ENCODE data around the gene ADH1B.

Gene ADH1B

DNA sequence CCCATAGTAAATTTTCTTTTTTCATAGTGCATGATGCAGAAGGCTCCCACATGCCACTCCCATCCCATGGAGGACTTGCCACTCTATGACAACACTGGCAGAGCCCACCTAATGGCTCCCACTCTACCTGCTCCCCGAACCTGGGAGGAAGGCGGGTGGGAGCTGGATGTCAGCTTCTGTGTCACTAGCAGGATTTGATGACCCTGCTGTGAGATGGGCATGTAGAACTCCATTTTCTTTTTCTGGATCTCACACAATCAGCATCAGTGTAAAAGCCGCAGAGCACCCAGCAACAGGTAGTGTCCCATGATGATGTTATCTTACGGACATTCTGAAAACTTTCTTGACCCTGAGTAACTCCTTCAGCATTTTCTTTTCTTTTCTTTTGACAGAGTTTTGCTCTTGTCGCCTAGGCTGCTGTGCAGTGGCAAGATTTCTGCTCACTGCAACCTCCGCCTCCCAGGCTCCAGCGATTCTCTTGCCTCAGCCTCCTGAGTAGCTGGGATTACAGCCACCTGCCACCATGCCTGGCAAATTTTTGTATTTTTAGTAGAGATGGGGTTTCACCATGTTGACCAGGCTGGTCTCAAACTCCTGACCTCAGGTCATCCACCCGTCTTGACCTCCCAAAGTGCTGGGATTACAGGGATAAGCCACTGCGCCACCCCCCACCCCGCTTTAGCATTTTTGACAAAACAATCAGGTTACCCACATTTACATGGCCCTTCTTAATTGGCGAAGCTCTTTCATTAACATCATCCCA lies 15.4 kb downstream of the ADH1B start:
- intact Hi-C loops (cut with micrococcal nuclease) = no loop called here
- Mint-ChIP-seq H3K9me3 (peaks cover 10% of the 10 kb centered on the region), H3K4me1 (ENCODE audit: low read depth) (no peaks in the 10 kb centered on the region), H3K27ac (no peak overlapping the region), H3K36me3 (ENCODE audit: low read depth) (no peaks in the 10 kb centered on the region), H3K27me3 (no peaks in the 10 kb centered on the region), H3K4me3 (no peak overlapping the region)

DNA sequence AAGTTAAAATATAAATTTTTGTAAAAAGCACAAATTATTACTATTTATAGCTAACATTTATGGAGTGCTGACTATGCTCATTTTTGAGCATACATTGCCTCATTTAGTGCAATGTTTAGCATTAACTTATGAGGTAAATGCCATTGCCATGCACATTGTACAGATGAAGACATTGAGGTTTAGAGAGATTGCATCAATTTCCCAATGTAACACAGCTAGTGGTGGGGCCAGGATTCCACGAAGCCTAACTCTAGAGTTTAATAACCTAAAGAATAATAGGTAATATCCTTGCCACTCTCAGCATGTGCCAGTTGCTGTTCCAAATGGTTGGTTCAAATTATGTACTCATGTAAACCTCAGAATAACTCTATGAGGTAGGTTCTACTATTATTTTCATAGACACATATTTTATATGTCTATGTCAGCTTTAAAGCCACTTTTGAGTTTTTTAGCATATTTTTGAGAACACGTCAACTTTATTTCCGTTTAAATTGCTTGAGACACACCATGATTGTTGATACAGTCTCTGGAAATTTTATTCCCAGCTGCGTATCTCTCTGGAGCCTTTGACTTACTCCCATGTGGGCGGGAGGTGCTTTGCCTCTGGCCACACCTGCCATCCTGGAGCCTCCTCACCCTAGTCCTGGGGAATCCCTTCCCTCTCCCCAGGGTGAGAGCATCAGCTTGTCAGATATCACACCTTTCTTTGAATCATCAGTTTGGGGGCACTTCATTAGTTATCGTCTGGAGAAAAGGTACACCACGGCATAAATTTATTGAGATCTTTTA lies 19.6 kb downstream of the ADH1B start:
- intact Hi-C loops (cut with micrococcal nuclease) = no loop called here
- Mint-ChIP-seq H3K27ac (no peak overlapping the region), H3K27me3 (no peaks in the 10 kb centered on the region), H3K4me3 (no peak overlapping the region), H3K36me3 (ENCODE audit: low read depth) (no peaks in the 10 kb centered on the region), H3K9me3 (peaks cover 39% of the 10 kb centered on the region), H3K4me1 (ENCODE audit: low read depth) (no peaks in the 10 kb centered on the region)

DNA sequence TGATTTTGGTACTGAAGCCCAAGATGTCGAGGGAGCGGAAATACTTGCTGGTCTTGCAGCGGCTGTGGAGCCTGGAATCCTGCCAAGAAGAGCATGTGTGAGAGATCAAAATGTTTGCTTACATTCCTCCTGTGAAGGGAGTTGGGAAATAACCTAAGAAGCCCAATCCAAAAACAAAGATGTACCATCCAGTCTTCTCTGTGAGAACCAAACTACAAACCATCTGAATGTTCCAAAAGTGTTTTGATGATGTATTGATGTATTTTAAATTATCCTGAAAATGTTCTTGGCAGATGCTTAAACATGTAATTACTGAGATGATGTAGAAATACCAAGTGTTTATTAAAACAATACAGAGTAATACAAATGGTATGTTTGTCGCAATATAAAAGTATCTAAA lies 20.3 kb downstream of the ADH1B start:
- Mint-ChIP-seq H3K9me3 (peaks cover 46% of the 10 kb centered on the region), H3K36me3 (ENCODE audit: low read depth) (no peaks in the 10 kb centered on the region), H3K4me1 (ENCODE audit: low read depth) (no peaks in the 10 kb centered on the region), H3K27me3 (no peaks in the 10 kb centered on the region), H3K4me3 (no peak overlapping the region), H3K27ac (no peak overlapping the region)
- intact Hi-C loops (cut with micrococcal nuclease) = no loop called here

DNA sequence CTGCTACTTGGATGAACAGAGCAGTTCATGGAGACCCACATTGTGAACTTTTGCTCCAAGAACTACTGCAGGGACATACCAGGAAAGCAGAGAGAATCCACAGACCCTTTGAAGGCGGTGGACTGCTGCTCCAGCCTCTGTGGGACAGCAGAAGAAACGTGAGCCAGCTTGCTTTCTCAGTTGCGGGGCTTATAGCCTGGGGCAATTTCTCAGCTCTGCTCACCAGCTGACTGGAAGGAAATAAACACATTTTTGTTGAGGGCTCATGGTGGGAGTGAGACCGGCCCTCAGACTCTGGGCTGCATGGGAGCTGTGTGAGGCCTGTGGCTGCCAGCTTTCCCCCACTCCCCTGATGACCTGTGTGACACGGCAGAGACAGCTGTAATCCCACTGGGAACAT lies 27.8 kb downstream of the ADH1B start:
- Mint-ChIP-seq H3K36me3 (ENCODE audit: low read depth) (no peaks in the 10 kb centered on the region), H3K9me3 (peaks cover 66% of the 10 kb centered on the region), H3K4me1 (ENCODE audit: low read depth) (no peaks in the 10 kb centered on the region), H3K27ac (no peak overlapping the region), H3K4me3 (no peak overlapping the region), H3K27me3 (no peaks in the 10 kb centered on the region)
- intact Hi-C loops (cut with micrococcal nuclease) = no loop called here

DNA sequence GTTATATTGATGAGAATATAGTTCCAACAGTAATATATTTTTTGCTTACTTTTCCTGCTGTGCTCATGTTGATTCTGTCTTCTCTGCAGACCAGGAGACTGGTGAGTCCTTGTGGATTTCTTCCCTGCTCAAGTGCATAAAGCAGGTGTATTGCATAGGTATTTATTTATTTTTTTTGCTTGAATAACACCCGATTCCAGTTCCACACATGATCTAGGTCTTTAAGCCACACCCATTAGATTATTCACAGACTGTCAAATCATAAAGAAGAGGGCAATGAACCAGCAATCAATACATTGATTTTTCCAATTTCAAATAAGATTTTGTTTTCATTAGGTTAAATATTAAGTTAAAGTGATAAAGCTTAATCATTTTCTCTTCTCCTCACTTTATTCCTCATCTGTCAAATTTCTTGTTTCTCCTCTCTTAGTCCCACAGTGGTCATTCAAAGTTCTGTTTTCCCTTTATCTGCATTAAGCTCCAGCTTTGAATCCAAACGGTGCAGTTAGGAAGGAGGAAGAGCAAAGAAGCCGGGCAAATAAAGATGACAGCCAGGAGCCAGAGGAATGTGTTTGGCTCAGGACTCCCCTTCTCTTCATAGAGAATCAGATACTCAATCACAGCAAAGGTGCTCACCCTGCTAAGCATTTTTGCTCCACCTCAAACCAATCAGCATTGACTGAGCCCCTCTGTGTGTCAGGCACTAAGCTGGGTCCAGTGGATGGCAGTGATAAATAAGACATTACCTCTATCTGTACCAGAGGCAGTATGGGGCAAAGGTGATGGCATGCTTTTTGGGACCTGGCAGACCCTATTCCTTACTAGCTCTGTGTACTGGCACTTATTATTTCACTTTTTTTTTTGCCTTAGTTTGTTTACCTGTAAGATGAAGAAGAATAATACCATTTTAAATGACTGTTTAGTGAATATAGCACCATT lies 30.1 kb downstream of the ADH1B start, which contains the start of gene ADH1A:
ADH1A (minus strand) TSS at position 138 of the 939 bp plus-strand sequence; CDS start at position 67, 71 bp downstream.
- H3K27me3 Mint-ChIP-seq = no peaks in the 10 kb centered on the region
- H3K36me3 Mint-ChIP-seq (ENCODE audit: low read depth) = no peaks in the 10 kb centered on the region
- H3K4me3 Mint-ChIP-seq = no peak within 1 kb of the TSS
- intact Hi-C loops (cut with micrococcal nuclease) = no loop called here
- peaks cover 44% of the 10 kb centered on the region for H3K9me3 Mint-ChIP-seq
- H3K4me1 Mint-ChIP-seq (ENCODE audit: low read depth) = no peaks in the 10 kb centered on the region
- no peak within 1 kb of the TSS for H3K27ac Mint-ChIP-seq

DNA sequence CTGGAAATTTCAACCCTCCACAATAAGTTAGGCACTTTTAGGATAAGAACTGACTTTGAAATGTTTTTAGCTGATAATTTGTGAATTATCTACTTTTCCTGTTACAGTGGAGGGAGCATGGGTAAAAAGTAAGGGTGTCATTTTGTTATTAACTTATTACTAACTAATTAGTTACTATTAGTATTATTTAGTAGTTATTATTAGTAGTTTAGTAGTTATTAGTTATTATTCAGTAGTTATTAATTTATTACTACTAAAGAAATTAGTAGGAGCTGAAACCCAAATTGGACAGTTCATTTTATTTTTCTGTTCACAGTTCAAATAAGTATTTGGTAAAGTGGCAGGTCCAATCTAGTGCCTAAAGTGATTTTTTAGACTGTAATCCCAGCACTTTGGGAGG lies 35.8 kb downstream of the ADH1B start:
- Mint-ChIP-seq H3K27me3 (no peaks in the 10 kb centered on the region), H3K36me3 (ENCODE audit: low read depth) (no peaks in the 10 kb centered on the region), H3K27ac (no peak overlapping the region), H3K4me3 (no peak overlapping the region), H3K9me3 (no peaks in the 10 kb centered on the region), H3K4me1 (ENCODE audit: low read depth) (no peaks in the 10 kb centered on the region)
- intact Hi-C loops (cut with micrococcal nuclease) = no loop called here

DNA sequence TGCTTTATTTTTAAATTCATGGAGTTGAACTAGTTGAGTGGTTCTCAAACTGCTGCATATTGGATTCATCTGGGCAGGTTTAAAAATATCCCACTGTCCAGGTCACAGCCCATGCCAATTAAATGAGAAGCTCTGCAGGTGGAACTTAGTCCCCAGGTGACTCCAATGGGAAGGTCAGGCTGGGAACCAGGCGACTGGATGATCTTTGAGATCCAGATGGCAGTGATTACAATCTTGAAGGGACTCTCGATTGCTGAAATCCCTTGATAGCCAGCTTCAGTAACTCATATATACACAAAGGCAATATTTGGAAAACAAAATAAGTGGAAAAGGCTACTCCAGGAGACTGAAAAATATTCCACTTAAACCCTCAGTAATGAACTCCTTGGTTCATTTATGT lies 38.5 kb downstream of the ADH1B start:
- no peak overlapping the region for H3K4me3 Mint-ChIP-seq
- intact Hi-C loops (cut with micrococcal nuclease) = no loop called here
- no peaks in the 10 kb centered on the region for H3K9me3 Mint-ChIP-seq
- no peaks in the 10 kb centered on the region for H3K36me3 Mint-ChIP-seq (ENCODE audit: low read depth)
- no peak overlapping the region for H3K27ac Mint-ChIP-seq
- H3K4me1 Mint-ChIP-seq (ENCODE audit: low read depth) = no peaks in the 10 kb centered on the region
- H3K27me3 Mint-ChIP-seq = no peaks in the 10 kb centered on the region

DNA sequence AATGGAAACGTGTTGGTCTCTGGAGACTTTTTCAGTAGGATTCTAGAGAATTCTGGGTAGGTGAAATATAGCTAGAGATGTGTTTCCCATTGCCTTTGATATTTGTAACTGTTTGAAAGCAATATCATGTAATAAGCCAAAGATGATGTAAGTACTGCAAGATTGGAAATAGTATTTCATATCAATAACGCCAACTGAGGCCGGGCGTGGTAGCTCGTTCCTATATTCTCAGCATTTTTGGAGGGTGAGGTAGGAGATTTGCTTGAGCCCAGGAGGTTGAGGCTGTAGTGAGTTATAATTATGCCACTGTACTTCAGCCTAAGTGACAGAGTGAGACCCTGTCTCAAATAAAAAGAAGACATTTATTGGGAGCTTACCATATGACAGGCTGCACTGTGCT lies 39.9 kb downstream of the ADH1B start:
- no peak overlapping the region for H3K27ac Mint-ChIP-seq
- H3K4me1 Mint-ChIP-seq (ENCODE audit: low read depth) = no peaks in the 10 kb centered on the region
- H3K36me3 Mint-ChIP-seq (ENCODE audit: low read depth) = no peaks in the 10 kb centered on the region
- no peaks in the 10 kb centered on the region for H3K9me3 Mint-ChIP-seq
- intact Hi-C loops (cut with micrococcal nuclease) = no loop called here
- H3K27me3 Mint-ChIP-seq = no peaks in the 10 kb centered on the region
- no peak overlapping the region for H3K4me3 Mint-ChIP-seq

DNA sequence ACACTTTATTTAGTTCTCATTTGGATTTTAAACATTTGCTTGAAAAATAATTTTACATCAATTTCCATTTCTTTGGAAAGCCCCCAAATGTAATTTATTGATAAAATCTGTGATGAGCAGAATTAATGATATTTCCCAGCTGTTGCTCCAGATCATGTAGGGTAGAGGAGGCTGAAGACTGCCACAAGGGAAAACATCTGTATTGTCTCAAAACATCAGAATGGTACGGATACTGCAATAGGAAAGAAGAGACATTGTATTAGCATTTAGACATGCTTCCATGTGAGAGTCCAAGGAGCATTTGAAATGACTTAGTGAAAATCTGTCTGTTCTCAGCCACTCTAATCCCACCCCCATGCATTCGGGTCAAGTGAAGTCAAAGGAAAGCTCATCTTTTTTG lies 44.8 kb downstream of the ADH1B start:
- no peaks in the 10 kb centered on the region for H3K36me3 Mint-ChIP-seq (ENCODE audit: low read depth)
- no peaks in the 10 kb centered on the region for H3K27me3 Mint-ChIP-seq
- H3K4me3 Mint-ChIP-seq = no peak overlapping the region
- peaks cover 12% of the 10 kb centered on the region for H3K9me3 Mint-ChIP-seq
- intact Hi-C loops (cut with micrococcal nuclease) = no loop called here
- H3K4me1 Mint-ChIP-seq (ENCODE audit: low read depth) = no peaks in the 10 kb centered on the region
- no peak overlapping the region for H3K27ac Mint-ChIP-seq

DNA sequence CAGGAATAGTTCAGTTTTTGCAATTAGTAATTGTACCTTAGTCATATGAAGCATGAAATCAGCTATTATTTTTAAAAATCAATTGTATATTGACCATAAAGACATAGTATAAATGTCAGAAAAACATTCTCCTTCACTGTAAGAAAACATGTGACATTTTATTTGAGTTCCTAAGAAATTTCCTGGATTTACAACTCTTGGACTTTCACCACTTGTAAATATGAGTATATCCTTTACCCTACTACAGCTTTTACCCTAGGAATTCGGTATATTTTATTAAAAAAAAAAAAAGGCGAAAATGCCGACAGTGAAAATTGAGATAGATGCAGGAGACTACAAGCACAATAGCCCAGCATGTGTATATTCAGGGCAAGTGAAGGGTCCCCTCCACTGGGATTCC lies 45.3 kb downstream of the ADH1B start:
- intact Hi-C loops (cut with micrococcal nuclease) = no loop called here
- Mint-ChIP-seq H3K4me1 (ENCODE audit: low read depth) (no peaks in the 10 kb centered on the region), H3K27me3 (no peaks in the 10 kb centered on the region), H3K9me3 (peaks cover 12% of the 10 kb centered on the region), H3K4me3 (no peak overlapping the region), H3K27ac (no peak overlapping the region), H3K36me3 (ENCODE audit: low read depth) (no peaks in the 10 kb centered on the region)

DNA sequence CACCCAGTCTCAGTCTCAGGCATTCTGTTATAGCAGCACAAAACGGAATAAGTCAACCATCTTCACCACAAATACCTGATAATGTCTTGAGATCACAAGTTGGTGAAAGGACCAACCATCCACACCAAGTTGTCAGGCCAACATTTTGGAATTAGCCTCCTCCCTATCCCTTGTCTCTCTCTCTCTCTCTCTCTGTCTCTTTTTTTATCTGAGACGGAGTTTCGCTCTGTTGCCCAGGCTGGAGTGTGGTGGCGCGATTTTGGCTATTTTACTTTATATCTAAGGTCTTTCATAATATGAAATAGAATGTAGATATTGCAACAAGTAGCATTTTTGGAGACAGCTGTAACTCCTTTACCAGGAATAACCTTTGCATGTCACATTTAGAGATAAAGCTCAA lies 46.2 kb downstream of the ADH1B start:
- Mint-ChIP-seq H3K36me3 (ENCODE audit: low read depth) (no peaks in the 10 kb centered on the region), H3K4me1 (ENCODE audit: low read depth) (no peaks in the 10 kb centered on the region), H3K27ac (no peak overlapping the region), H3K27me3 (no peaks in the 10 kb centered on the region), H3K4me3 (no peak overlapping the region), H3K9me3 (peaks cover 14% of the 10 kb centered on the region)
- intact Hi-C loops (cut with micrococcal nuclease) = no loop called here

DNA sequence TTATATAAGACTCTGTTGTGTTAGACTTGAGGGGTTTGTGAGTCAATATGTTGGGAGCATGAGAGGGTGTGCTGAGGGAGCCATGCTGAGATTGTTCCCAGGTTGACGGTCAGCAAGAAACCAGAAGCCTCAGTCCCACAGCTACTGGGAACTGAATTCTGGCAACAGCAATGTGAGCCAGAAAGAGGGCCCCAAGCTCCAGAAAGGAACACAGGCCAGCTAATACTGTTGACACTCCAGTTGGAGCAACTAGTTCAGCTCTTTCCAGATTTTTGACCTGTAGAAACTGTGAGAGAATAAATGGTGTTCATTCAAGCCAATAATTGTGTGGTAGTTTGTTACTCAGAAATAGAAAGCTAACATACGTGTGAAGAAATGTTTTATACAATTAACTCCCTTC lies 47.5 kb downstream of the ADH1B start:
- H3K4me3 Mint-ChIP-seq = no peak overlapping the region

DNA sequence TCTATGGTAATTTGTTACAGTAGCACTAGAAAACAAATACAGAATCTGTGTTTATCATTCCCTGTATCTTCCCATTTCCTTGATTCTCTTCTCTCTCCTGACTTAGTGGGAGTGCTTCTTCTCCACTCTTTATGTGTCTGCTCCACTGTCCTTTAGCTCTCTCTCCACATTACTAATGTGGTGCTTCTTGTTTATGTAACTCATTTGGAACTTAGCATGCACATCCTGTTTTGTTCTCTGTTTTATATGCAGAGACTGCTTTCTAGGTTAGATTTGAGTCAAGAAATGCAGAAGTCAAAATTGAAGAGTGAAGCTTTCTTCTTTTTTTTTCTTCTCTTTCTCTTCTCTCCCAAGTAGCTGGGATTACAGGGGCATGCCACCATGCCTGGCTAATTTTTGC lies 56.3 kb downstream of the ADH1B start:
- intact Hi-C loops (cut with micrococcal nuclease) = no loop called here
- Mint-ChIP-seq H3K36me3 (ENCODE audit: low read depth) (no peaks in the 10 kb centered on the region), H3K4me3 (no peak overlapping the region), H3K4me1 (ENCODE audit: low read depth) (no peaks in the 10 kb centered on the region), H3K27me3 (no peaks in the 10 kb centered on the region), H3K27ac (no peak overlapping the region), H3K9me3 (peaks cover 65% of the 10 kb centered on the region)

More for the DNA sequence above, 47.5 kb downstream of the ADH1B start:
- Mint-ChIP-seq H3K9me3 (peaks cover 27% of the 10 kb centered on the region), H3K27ac (no peak overlapping the region), H3K27me3 (no peaks in the 10 kb centered on the region), H3K4me1 (ENCODE audit: low read depth) (no peaks in the 10 kb centered on the region), H3K36me3 (ENCODE audit: low read depth) (no peaks in the 10 kb centered on the region)
- intact Hi-C loops (cut with micrococcal nuclease) = no loop called here

Measured in dendritic cell treated with granulocyte-macrophage colony-stimulating factor and Interleukin-4, amounts not matched to agents 40 ng/mL and 50 ng/mL, for 4 days (primary cell).